ENCODE data around the gene LAMB2.

Gene LAMB2

GRCh38 chr3:49092938-49093852 lies 39.7 kb downstream of the LAMB2 start:
- peak overlapping the region; percentile 10 for H4K8ac ChIP-seq (ENCODE audit: low read depth, low read length)

GRCh38 chr3:49081429-49081828 lies 51.4 kb downstream of the LAMB2 start:
- Histone ChIP-seq H3K4me2 (ENCODE audit: insufficient read depth, low read length, poor library complexity, severe bottlenecking) (no peak overlapping the region), H3K23ac (ENCODE audit: low read depth, low read length, poor library complexity) (no peak overlapping the region), H2BK5ac (ENCODE audit: low read length) (no peak overlapping the region), H3K79me1 (ENCODE audit: low read depth, low read length) (peaks cover 7% of the 10 kb centered on the region), H4K8ac (ENCODE audit: low read depth, low read length) (no peak overlapping the region), H2AK5ac (ENCODE audit: low read depth, low read length) (no peak overlapping the region), H4K91ac (ENCODE audit: low read depth, low read length, poor library complexity) (no peak overlapping the region), H3K9me3 (replicated peaks in 1 of 2; ENCODE audit: control insufficient read depth in 2 of 2, insufficient read depth in 1 of 2, low read depth in 1 of 2, low read length in 2 of 2) (peaks cover under 1 to 5% of the 10 kb centered on the region in 2 donors), H2AFZ (ENCODE audit: low read length) (no peak overlapping the region), H3K27ac (replicated peaks; ENCODE audit: low read length) (no peak overlapping the region), H3K14ac (ENCODE audit: low read length) (no peak overlapping the region), H3K4me1 (ENCODE audit: control insufficient read depth in 2 of 2, insufficient read depth in 1 of 2, low read depth in 1 of 2, low read length in 2 of 2) (no peaks in the 10 kb centered on the region), H3K4ac (ENCODE audit: low read length) (no peak overlapping the region), H3K36me3 (replicated peaks in 1 of 2; ENCODE audit: control insufficient read depth in 2 of 2, insufficient read depth in 2 of 2, low read length in 2 of 2) (peaks cover 12 to 60% of the 10 kb centered on the region in 2 donors), H3K18ac (ENCODE audit: low read length) (no peak overlapping the region), H3K9ac (ENCODE audit: low read depth, low read length, poor library complexity) (no peak overlapping the region), H2BK12ac (ENCODE audit: low read length) (no peak overlapping the region), H3K27me3 (ENCODE audit: control insufficient read depth in 3 of 3, insufficient read depth in 3 of 3, low read depth in 1 of 3, low read length in 3 of 3) (no peaks in the 10 kb centered on the region), H2BK15ac (ENCODE audit: low read length) (no peak overlapping the region), H2BK120ac (ENCODE audit: low read depth, low read length) (no peak overlapping the region), H3K4me3 (ENCODE audit: low read length in 2 of 2) (no peak overlapping the region)
- no CpG with 5 or more reads among the region's 8 CpGs for WGBS, 2 donors (ENCODE audit: extremely low coverage in 2 of 2, insufficient read length in 2 of 2, insufficient replicate concordance in 1 of 2)
- DNase-seq (ENCODE audit: low spot score): no peak

More at GRCh38 chr3:49092938-49093852, 39.7 kb downstream of the LAMB2 start:
- Histone ChIP-seq H2BK12ac (ENCODE audit: low read length) (no peak overlapping the region), H3K36me3 (replicated peaks in 1 of 2; ENCODE audit: control insufficient read depth in 2 of 2, insufficient read depth in 2 of 2, low read length in 2 of 2) (peaks cover 11 to 57% of the 10 kb centered on the region in 2 donors), H3K14ac (ENCODE audit: low read length) (peak overlapping the region; percentile 99), H3K4me1 (ENCODE audit: control insufficient read depth in 2 of 2, insufficient read depth in 1 of 2, low read depth in 1 of 2, low read length in 2 of 2) (peaks cover 2 to 7% of the 10 kb centered on the region in 2 donors), H2BK15ac (ENCODE audit: low read length) (no peak overlapping the region), H3K18ac (ENCODE audit: low read length) (peak overlapping the region; percentile 100), H4K91ac (ENCODE audit: low read depth, low read length, poor library complexity) (no peak overlapping the region), H3K4ac (ENCODE audit: low read length) (peak overlapping the region; percentile 94), H3K27ac (replicated peaks; ENCODE audit: low read length) (peak overlapping the region; percentile 100), H3K27me3 (ENCODE audit: control insufficient read depth in 3 of 3, insufficient read depth in 3 of 3, low read depth in 1 of 3, low read length in 3 of 3) (no peaks in the 10 kb centered on the region), H3K9ac (ENCODE audit: low read depth, low read length, poor library complexity) (peak overlapping the region; percentile 100), H2AK5ac (ENCODE audit: low read depth, low read length) (peak overlapping the region; percentile 91), H3K79me1 (ENCODE audit: low read depth, low read length) (peaks cover 3% of the 10 kb centered on the region), H2AFZ (ENCODE audit: low read length) (peak overlapping the region; percentile 90), H3K4me3 (ENCODE audit: low read length in 2 of 2) (peak overlapping the region; percentile 80 to 89), H3K4me2 (ENCODE audit: insufficient read depth, low read length, poor library complexity, severe bottlenecking) (peak overlapping the region; percentile 83), H2BK120ac (ENCODE audit: low read depth, low read length) (no peak overlapping the region), H3K23ac (ENCODE audit: low read depth, low read length, poor library complexity) (peak overlapping the region; percentile 100), H3K9me3 (replicated peaks in 1 of 2; ENCODE audit: control insufficient read depth in 2 of 2, insufficient read depth in 1 of 2, low read depth in 1 of 2, low read length in 2 of 2) (no peaks in the 10 kb centered on the region), H2BK5ac (ENCODE audit: low read length) (peak overlapping the region; percentile 97)
- WGBS, 2 donors (ENCODE audit: extremely low coverage in 2 of 2, insufficient read length in 2 of 2, insufficient replicate concordance in 1 of 2): no CpG with 5 or more reads among the region's 86 CpGs
- peak; percentile 89 for DNase-seq (ENCODE audit: low spot score)

- no CpG with 5 or more reads among the region's 2 CpGs for WGBS, 2 donors (ENCODE audit: extremely low coverage in 2 of 2, insufficient read length in 2 of 2, insufficient replicate concordance in 1 of 2)
- no peak overlapping the region for H2AFZ ChIP-seq (ENCODE audit: low read length)
Measured at GRCh38 chr3:49079270-49079669, 53.6 kb downstream of the LAMB2 start.

GRCh38 chr3:49076646-49077045 lies 56.2 kb downstream of the LAMB2 start:
- Histone ChIP-seq H3K9ac (ENCODE audit: low read depth, low read length, poor library complexity) (no peak overlapping the region), H2BK12ac (ENCODE audit: low read length) (no peak overlapping the region), H3K4me3 (ENCODE audit: low read length in 2 of 2) (peak overlapping the region in 1 of 2 donors; percentile 9), H2AK5ac (ENCODE audit: low read depth, low read length) (no peak overlapping the region), H3K9me3 (replicated peaks in 1 of 2; ENCODE audit: control insufficient read depth in 2 of 2, insufficient read depth in 1 of 2, low read depth in 1 of 2, low read length in 2 of 2) (peaks cover 0 to 5% of the 10 kb centered on the region in 2 donors), H3K79me1 (ENCODE audit: low read depth, low read length) (peaks cover 4% of the 10 kb centered on the region), H3K4ac (ENCODE audit: low read length) (no peak overlapping the region), H2AFZ (ENCODE audit: low read length) (no peak overlapping the region), H3K18ac (ENCODE audit: low read length) (no peak overlapping the region), H3K27ac (replicated peaks; ENCODE audit: low read length) (no peak overlapping the region), H3K23ac (ENCODE audit: low read depth, low read length, poor library complexity) (no peak overlapping the region), H4K8ac (ENCODE audit: low read depth, low read length) (no peak overlapping the region), H2BK15ac (ENCODE audit: low read length) (no peak overlapping the region), H3K36me3 (replicated peaks in 1 of 2; ENCODE audit: control insufficient read depth in 2 of 2, insufficient read depth in 2 of 2, low read length in 2 of 2) (peaks cover 31 to 84% of the 10 kb centered on the region in 2 donors), H4K91ac (ENCODE audit: low read depth, low read length, poor library complexity) (no peak overlapping the region), H2BK5ac (ENCODE audit: low read length) (no peak overlapping the region), H3K4me1 (ENCODE audit: control insufficient read depth in 2 of 2, insufficient read depth in 1 of 2, low read depth in 1 of 2, low read length in 2 of 2) (no peaks in the 10 kb centered on the region), H3K27me3 (ENCODE audit: control insufficient read depth in 3 of 3, insufficient read depth in 3 of 3, low read depth in 1 of 3, low read length in 3 of 3) (no peaks in the 10 kb centered on the region), H3K4me2 (ENCODE audit: insufficient read depth, low read length, poor library complexity, severe bottlenecking) (no peak overlapping the region), H3K14ac (ENCODE audit: low read length) (no peak overlapping the region), H2BK120ac (ENCODE audit: low read depth, low read length) (no peak overlapping the region)
- no peak for DNase-seq (ENCODE audit: low spot score)
- WGBS, 2 donors (ENCODE audit: extremely low coverage in 2 of 2, insufficient read length in 2 of 2, insufficient replicate concordance in 1 of 2): no CpG with 5 or more reads among the region's 4 CpGs

More at GRCh38 chr3:49079270-49079669, 53.6 kb downstream of the LAMB2 start:
- H3K4me2 ChIP-seq (ENCODE audit: insufficient read depth, low read length, poor library complexity, severe bottlenecking): no peak overlapping the region
- no peak overlapping the region for H2BK120ac ChIP-seq (ENCODE audit: low read depth, low read length)
- no peak overlapping the region for H3K4me3 ChIP-seq (ENCODE audit: low read length in 2 of 2)
- H2AK5ac ChIP-seq (ENCODE audit: low read depth, low read length): no peak overlapping the region
- H3K23ac ChIP-seq (ENCODE audit: low read depth, low read length, poor library complexity): no peak overlapping the region
- H3K4ac ChIP-seq (ENCODE audit: low read length): no peak overlapping the region
- H2BK5ac ChIP-seq (ENCODE audit: low read length): no peak overlapping the region
- H3K9me3 ChIP-seq (replicated peaks in 1 of 2; ENCODE audit: control insufficient read depth in 2 of 2, insufficient read depth in 1 of 2, low read depth in 1 of 2, low read length in 2 of 2): peaks cover 0 to 5% of the 10 kb centered on the region in 2 donors
- H3K79me1 ChIP-seq (ENCODE audit: low read depth, low read length): peaks cover 4% of the 10 kb centered on the region
- no peak for DNase-seq (ENCODE audit: low spot score)
- H2BK12ac ChIP-seq (ENCODE audit: low read length): no peak overlapping the region
- H2BK15ac ChIP-seq (ENCODE audit: low read length): no peak overlapping the region
- H3K36me3 ChIP-seq (replicated peaks in 1 of 2; ENCODE audit: control insufficient read depth in 2 of 2, insufficient read depth in 2 of 2, low read length in 2 of 2): peaks cover 19 to 69% of the 10 kb centered on the region in 2 donors
- H3K18ac ChIP-seq (ENCODE audit: low read length): no peak overlapping the region
- H3K9ac ChIP-seq (ENCODE audit: low read depth, low read length, poor library complexity): no peak overlapping the region
- H3K27ac ChIP-seq (replicated peaks; ENCODE audit: low read length): no peak overlapping the region
- no peak overlapping the region for H3K14ac ChIP-seq (ENCODE audit: low read length)
- H4K91ac ChIP-seq (ENCODE audit: low read depth, low read length, poor library complexity): no peak overlapping the region
- H3K27me3 ChIP-seq (ENCODE audit: control insufficient read depth in 3 of 3, insufficient read depth in 3 of 3, low read depth in 1 of 3, low read length in 3 of 3): no peaks in the 10 kb centered on the region
- no peak overlapping the region for H4K8ac ChIP-seq (ENCODE audit: low read depth, low read length)
- H3K4me1 ChIP-seq (ENCODE audit: control insufficient read depth in 2 of 2, insufficient read depth in 1 of 2, low read depth in 1 of 2, low read length in 2 of 2): no peaks in the 10 kb centered on the region
